CD4-positive, alpha-beta T cell treated with Interleukin-4 for 1 hour (primary cell): ENCODE data around the gene CYB5B.

Experiments used
- DNase-seq, 2 donors: peaks; one replicate each; pipeline ENCODE4 v3.0.0-alpha.2; 2020 to 2022

CYB5B gene

GRCh38 chr16:69490707-69491324 lies 66.4 kb downstream of the CYB5B start:
- DNase-seq = no peak

GRCh38 chr16:69494991-69495392 lies 70.6 kb downstream of the CYB5B start:
- DNase-seq = peak; percentile 26 to 36

- no peak for DNase-seq
Observed at GRCh38 chr16:69495821-69496220, 71.4 kb downstream of the CYB5B start.

- DNase-seq = no peak
Observed at GRCh38 chr16:69496376-69496775, 72.0 kb downstream of the CYB5B start.

GRCh38 chr16:69496896-69497295 lies 72.5 kb downstream of the CYB5B start:
- no peak for DNase-seq

GRCh38 chr16:69497876-69498596 lies 73.6 kb downstream of the CYB5B start:
- no peak for DNase-seq

GRCh38 chr16:69498926-69499325 lies 74.5 kb downstream of the CYB5B start:
- no peak for DNase-seq

- no peak for DNase-seq
Observed at GRCh38 chr16:69499541-69500230, 75.3 kb downstream of the CYB5B start.

GRCh38 chr16:69500496-69500895 lies 76.1 kb downstream of the CYB5B start:
- DNase-seq = no peak

GRCh38 chr16:69501956-69502745 lies 77.7 kb downstream of the CYB5B start:
- DNase-seq = no peak

- no peak for DNase-seq
Observed at GRCh38 chr16:69503244-69503643, 78.8 kb downstream of the CYB5B start.

- no peak for DNase-seq
Observed at GRCh38 chr16:69508033-69508755, 83.8 kb downstream of the CYB5B start.

- no peak for DNase-seq
Observed at GRCh38 chr16:69509125-69509524, 84.7 kb downstream of the CYB5B start.

GRCh38 chr16:69511651-69512050 lies 87.2 kb downstream of the CYB5B start:
- DNase-seq = no peak

GRCh38 chr16:69513180-69513966 lies 89.0 kb downstream of the CYB5B start:
- DNase-seq = no peak

- DNase-seq = peak in 1 of 2 donors; percentile 39
Observed at GRCh38 chr16:69514356-69514755, 89.9 kb downstream of the CYB5B start.
